Ovary (tissue), 3 donors: ENCODE measurements around the gene HDHD5.

Experiments
- CTCF ChIP-seq, 3 donors: fragments of 450-650 bp in 2 of 3; fragments of 200-600 bp in 1 of 3; IDR thresholded peaks; one replicate each; pipeline versions ENCODE4 v1.5.1 to v1.8.0; 2016 to 2022; ENCODE audit warnings: antibody characterized with exemption in 3 of 3, mild to moderate bottlenecking in 1 of 3
- POLR2A ChIP-seq: fragments of 450-650 bp; IDR thresholded peaks from one replicate; pipeline ENCODE4 v1.6.1; 2017; ENCODE audit warnings: antibody characterized with exemption, mild to moderate bottlenecking, moderate library complexity
- donor health status: DM: no; HTN: no; CAD: no.

- TF ChIP-seq CTCF (IDR thresholded peaks at IDR 0.05) (no peak), POLR2A (no peak)
Measured at GRCh38 chr22:17115236-17115635, 43.8 kb downstream of the HDHD5 start.
